ENCODE measurements around the gene CLIC1.

GRCh38 chr6:31740397-31741223 lies 4.3 kb upstream of the CLIC1 start:
- TF ChIP-seq POLR2AphosphoS5 (IDR thresholded peaks at IDR 0.05; ENCODE audit: low read depth, low read length) (peak; percentile 65; the same call in 1 of the 2 replicates), TAF1 (IDR thresholded peaks at IDR 0.05; ENCODE audit: borderline replicate concordance, insufficient read depth, low read length) (no peak), SIN3A (IDR thresholded peaks at IDR 0.05; ENCODE audit: borderline replicate concordance, insufficient read depth, low read length) (no peak), FOXP2 (optimal IDR thresholded peaks at IDR 0.05; ENCODE audit: borderline replicate concordance, extremely low read depth, extremely low read length, insufficient read depth) (no peak), REST (IDR thresholded peaks at IDR 0.05; ENCODE audit: insufficient read depth in 1 of 2, low read depth in 2 of 2, low read length in 2 of 2) (0 out of 4 replicates have a peak, but pooled peaks of 1 of the 2 experiments have one; percentile 52)
